RPMI7951 (cell line): ENCODE results near the gene IGLON5. TPM values are rescaled to one million over a fixed set of nuclear protein-coding genes. Genes with fewer than 3 reads are reported as not detected.

Experiments
- DNase-seq: peaks from one replicate; pipeline ENCODE4 v3.0.0-alpha.2; 2012; ENCODE audit warnings: low read depth
- total RNA-seq: library from RNA; depleted of rRNA; stranded (reverse); fragments of >200 nt; shearing (Covaris generic); gene quantifications from 2 replicates; pipeline ENCODE4 v1.2.3, GENCODE V29; 2014

Gene IGLON5
- total RNA-seq, 1 experiment from 2014 or later = not detected

GRCh38 chr19:51364200-51365106 lies 53.0 kb downstream of the IGLON5 start:
- DNase-seq = peak; percentile 83

- peak; percentile 70 for DNase-seq
These were observed 53.9 kb downstream of the IGLON5 start for GRCh38 chr19:51365211-51365964.

GRCh38 chr19:51365965-51366388 lies 54.5 kb downstream of the IGLON5 start, which contains the start of gene ETFB:
TSS of gene ETFB (minus strand) at chr19:51366388. CDS start at chr19:51366326, 62 bp downstream.
- DNase-seq = no peak

- peak; percentile 99 for DNase-seq
These were observed 55.2 kb downstream of the IGLON5 start for GRCh38 chr19:51366389-51367254.

- DNase-seq = no peak
These were observed 55.8 kb downstream of the IGLON5 start for GRCh38 chr19:51367255-51367564.

- DNase-seq = peak; percentile 98
These were observed 56.3 kb downstream of the IGLON5 start for GRCh38 chr19:51367565-51368365.

GRCh38 chr19:51368366-51369282 lies 57.2 kb downstream of the IGLON5 start, which contains the start of gene CLDND2:
TSS of gene CLDND2 (minus strand) at chr19:51369003. CDS start at chr19:51368577, 426 bp downstream.
- peak; percentile 16 for DNase-seq

GRCh38 chr19:51370230-51370629 lies 58.8 kb downstream of the IGLON5 start:
- DNase-seq = no peak

- DNase-seq = no peak
These were observed 59.8 kb downstream of the IGLON5 start for GRCh38 chr19:51371186-51371690.

- DNase-seq = no peak
These were observed 60.7 kb downstream of the IGLON5 start for GRCh38 chr19:51372021-51372648.

- DNase-seq = no peak
These were observed 61.4 kb downstream of the IGLON5 start, which contains the start of gene NKG7 for GRCh38 chr19:51372649-51373504. TSS of gene NKG7 (minus strand) at chr19:51372654. CDS start at chr19:51372535, 119 bp downstream.

- no peak for DNase-seq
These were observed 64.2 kb downstream of the IGLON5 start for GRCh38 chr19:51375504-51376221.

GRCh38 chr19:51377422-51377821 lies 66.0 kb downstream of the IGLON5 start:
- no peak for DNase-seq

GRCh38 chr19:51380379-51380778 lies 68.9 kb downstream of the IGLON5 start:
- no peak for DNase-seq
